Measurements from ENCODE around the gene S100A6. TPM values are rescaled to one million over a fixed set of nuclear protein-coding genes. Genes with fewer than 3 reads are reported as not detected.
"Not testable (repeated sequence)": the region's sequence is repeated elsewhere in the genome, so short reads cannot be mapped to it uniquely, and the experiment has no call there.

Gene S100A6
- polyA plus RNA-seq, 2 of the 4 experiments (the other 2 are of a cell fraction) = 898 to 3,552 TPM

GRCh38 chr1:153583514-153583913 is 47.7 kb upstream of the S100A6 start:
- POLR2A ChIA-PET = not testable (repeated sequence)
- 79% methylated on average over 3 of the region's 3 CpGs for WGBS (ENCODE audit: missing lambda C conversion rate)

GRCh38 chr1:153582836-153583235 is 47.0 kb upstream of the S100A6 start:
- CTCF ChIA-PET = interaction anchor here (2.3 kb wide), 1 partner anchor 11 kb away, joined by 22 read pairs; no protein-coding TSS in a partner anchor
- H3K4me2 ChIP-seq; DNase-seq (ENCODE audit: low read depth in 1 of 2, low spot score in 1 of 2); FAIRE-seq; H3K4me3 ChIP-seq; H3K9me3 ChIP-seq; H3K27ac ChIP-seq; POLR2A ChIA-PET; ATAC-seq: not testable (repeated sequence)
- WGBS (ENCODE audit: missing lambda C conversion rate) = 94% methylated on average over 12 of the region's 34 CpGs
- H3K4me1 ChIP-seq = peaks cover 18% of the 10 kb centered on the region

More at GRCh38 chr1:153583514-153583913, 47.7 kb upstream of the S100A6 start:
- CTCF ChIA-PET = interaction anchor here (2.1 kb wide), 1 partner anchor 9 kb away, joined by 5 read pairs; no protein-coding TSS in a partner anchor
- not testable (repeated sequence) for DNase-seq (ENCODE audit: low read depth in 1 of 2, low spot score in 1 of 2); H3K4me3 ChIP-seq; H3K9me3 ChIP-seq; ATAC-seq; H3K4me2 ChIP-seq; H3K27ac ChIP-seq; FAIRE-seq
- H3K4me1 ChIP-seq = peaks cover 11% of the 10 kb centered on the region; the same call in 2 of the 3 replicates

DNA sequence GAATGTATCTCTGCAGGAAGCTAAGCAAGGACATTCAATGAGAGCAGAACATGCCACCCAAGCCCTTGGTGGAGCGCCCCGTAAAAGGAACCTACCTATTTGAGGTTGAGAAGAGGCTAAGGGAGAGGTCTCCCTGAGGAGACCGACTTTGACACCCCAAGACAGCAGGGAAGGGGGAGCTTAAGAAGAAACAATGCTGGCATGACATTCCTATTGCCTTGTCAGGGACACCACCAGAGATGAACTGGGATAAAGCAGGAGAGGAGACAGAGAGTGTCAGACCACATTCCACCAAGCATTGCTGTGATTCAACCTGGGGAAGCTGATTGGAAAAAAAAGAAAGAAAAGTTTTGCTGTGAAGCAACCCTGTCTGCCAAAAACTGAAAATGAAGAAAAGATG is 43.1 kb upstream of the S100A6 start:
- TF ChIP-seq JUN (IDR thresholded peaks at IDR 0.05) = no peak
- TF ChIP-seq EP300 (IDR thresholded peaks at IDR 0.05) = no peak
- no peak for TF ChIP-seq ZNF302 (CRISPR knock-in tag; IDR thresholded peaks at IDR 0.05)
- ATAC-seq = peak in 1 of 2 experiments; percentile 59; a peak in 3 of 6 replicates
- WGBS (ENCODE audit: missing lambda C conversion rate) = 51% methylated on average over 3 of the region's 3 CpGs
- Histone ChIP-seq H3K27ac (0 out of 6 replicates have a peak overlapping the region, but pooled peaks of 1 of the 2 experiments have one; percentile 36), H3K4me2 (peak overlapping the region; percentile 4; the same call in 1 of the 3 replicates), H3K4me1 (peaks cover 24% of the 10 kb centered on the region), H3K9me3 (no peaks in the 10 kb centered on the region), H3K4me3 (no peak overlapping the region)
- POLR2A ChIA-PET = no interaction called here
- CTCF ChIA-PET = interaction anchor here (1.0 to 4.3 kb wide), 4 partner anchors 10 to 49 kb away, joined by 3 to 29 read pairs (median 16); partner anchors contain the start of genes S100A1 and S100A13
- no peak for FAIRE-seq
- DNase-seq (ENCODE audit: low read depth in 1 of 2, low spot score in 1 of 2) = no peak

- ChIA-PET CTCF (interaction anchor here (1.0 to 4.3 kb wide), 5 partner anchors 10 to 224 kb away, joined by 3 to 29 read pairs (median 7); partner anchors contain the start of genes S100A1 and S100A13), POLR2A (interaction anchor here (1.3 kb wide), 1 partner anchor 55 kb away, joined by 5 read pairs; the partner anchor contains the start of gene CHTOP)
- Histone ChIP-seq H3K4me2 (peak overlapping the region; percentile 48; the same call in 2 of the 3 replicates), H3K4me1 (peaks cover 21% of the 10 kb centered on the region), H3K27ac (peak overlapping the region in 1 of 2 experiments; percentile 69; a peak in 2 of 6 replicates), H3K9me3 (no peaks in the 10 kb centered on the region), H3K4me3 (no peak overlapping the region)
- TF ChIP-seq CEBPB (IDR thresholded peaks at IDR 0.05) (no peak), RARB (CRISPR knock-in tag; IDR thresholded peaks at IDR 0.05) (no peak), HMGXB4 (CRISPR knock-in tag; IDR thresholded peaks at IDR 0.05; ENCODE audit: borderline replicate concordance) (no peak), RFX5 (IDR thresholded peaks at IDR 0.05) (no peak)
- DNase-seq (ENCODE audit: low read depth in 1 of 2, low spot score in 1 of 2) = no peak
- peak; percentile 43 for FAIRE-seq
- ATAC-seq = peak; percentile 34 to 71; a peak in 4 of 6 replicates
These were observed 42.7 kb upstream of the S100A6 start for GRCh38 chr1:153578490-153578889.

GRCh38 chr1:153577624-153578051 is 41.8 kb upstream of the S100A6 start:
- Histone ChIP-seq H3K4me2 (peak overlapping the region; percentile 48), H3K9me3 (no peaks in the 10 kb centered on the region), H3K4me3 (no peak overlapping the region), H3K4me1 (peaks cover 26% of the 10 kb centered on the region), H3K27ac (peak overlapping the region in 1 of 2 experiments; percentile 69; a peak in 3 of 6 replicates)
- ChIA-PET CTCF (interaction anchor here (0.6 to 4.3 kb wide), 16 partner anchors 9 to 409 kb away, joined by 3 to 29 read pairs (median 3); partner anchors contain the start of genes RAB13, S100A1, S100A13 and S100A6), POLR2A (interaction anchor here (0.7 to 1.3 kb wide), 5 partner anchors 8 to 413 kb away, joined by 3 to 6 read pairs (median 4); partner anchors contain the start of gene CHTOP)
- WGBS (ENCODE audit: missing lambda C conversion rate) = 47% methylated on average over 9 of the region's 9 CpGs
- FAIRE-seq (no peak), ATAC-seq (peak; percentile 31 to 66; a peak in 3 of 6 replicates), DNase-seq (ENCODE audit: low read depth in 1 of 2, low spot score in 1 of 2) (no peak)
- no peak for TF ChIP-seq RNF2 (IDR thresholded peaks at IDR 0.05; ENCODE audit: borderline replicate concordance, low read depth)
- TF ChIP-seq, protein P1, sequence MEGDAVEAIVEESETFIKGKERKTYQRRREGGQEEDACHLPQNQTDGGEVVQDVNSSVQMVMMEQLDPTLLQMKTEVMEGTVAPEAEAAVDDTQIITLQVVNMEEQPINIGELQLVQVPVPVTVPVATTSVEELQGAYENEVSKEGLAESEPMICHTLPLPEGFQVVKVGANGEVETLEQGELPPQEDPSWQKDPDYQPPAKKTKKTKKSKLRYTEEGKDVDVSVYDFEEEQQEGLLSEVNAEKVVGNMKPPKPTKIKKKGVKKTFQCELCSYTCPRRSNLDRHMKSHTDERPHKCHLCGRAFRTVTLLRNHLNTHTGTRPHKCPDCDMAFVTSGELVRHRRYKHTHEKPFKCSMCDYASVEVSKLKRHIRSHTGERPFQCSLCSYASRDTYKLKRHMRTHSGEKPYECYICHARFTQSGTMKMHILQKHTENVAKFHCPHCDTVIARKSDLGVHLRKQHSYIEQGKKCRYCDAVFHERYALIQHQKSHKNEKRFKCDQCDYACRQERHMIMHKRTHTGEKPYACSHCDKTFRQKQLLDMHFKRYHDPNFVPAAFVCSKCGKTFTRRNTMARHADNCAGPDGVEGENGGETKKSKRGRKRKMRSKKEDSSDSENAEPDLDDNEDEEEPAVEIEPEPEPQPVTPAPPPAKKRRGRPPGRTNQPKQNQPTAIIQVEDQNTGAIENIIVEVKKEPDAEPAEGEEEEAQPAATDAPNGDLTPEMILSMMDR (IDR thresholded peaks at IDR 0.05) = no peak
- TF ChIP-seq USF2 (IDR thresholded peaks at IDR 0.05) = no peak
- TF ChIP-seq HDAC2 (IDR thresholded peaks at IDR 0.05) = no peak
- TF ChIP-seq EP300 (IDR thresholded peaks at IDR 0.05) = no peak
- no peak for TF ChIP-seq RARB (CRISPR knock-in tag; IDR thresholded peaks at IDR 0.05)
- TF ChIP-seq NPAS2 (CRISPR knock-in tag; IDR thresholded peaks at IDR 0.05; ENCODE audit: borderline replicate concordance) = no peak
- no peak for TF ChIP-seq ZSCAN20 (CRISPR knock-in tag; IDR thresholded peaks at IDR 0.05)
- TF ChIP-seq MYC (IDR thresholded peaks at IDR 0.05; ENCODE audit: borderline replicate concordance, low read length) = no peak
- TF ChIP-seq RCOR1 (IDR thresholded peaks at IDR 0.05; ENCODE audit: low read depth, low read length) = no peak
- TF ChIP-seq, protein P2, sequence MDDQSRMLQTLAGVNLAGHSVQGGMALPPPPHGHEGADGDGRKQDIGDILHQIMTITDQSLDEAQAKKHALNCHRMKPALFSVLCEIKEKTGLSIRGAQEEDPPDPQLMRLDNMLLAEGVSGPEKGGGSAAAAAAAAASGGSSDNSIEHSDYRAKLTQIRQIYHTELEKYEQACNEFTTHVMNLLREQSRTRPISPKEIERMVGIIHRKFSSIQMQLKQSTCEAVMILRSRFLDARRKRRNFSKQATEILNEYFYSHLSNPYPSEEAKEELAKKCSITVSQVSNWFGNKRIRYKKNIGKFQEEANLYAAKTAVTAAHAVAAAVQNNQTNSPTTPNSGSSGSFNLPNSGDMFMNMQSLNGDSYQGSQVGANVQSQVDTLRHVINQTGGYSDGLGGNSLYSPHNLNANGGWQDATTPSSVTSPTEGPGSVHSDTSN (IDR thresholded peaks at IDR 0.05) = no peak
- TF ChIP-seq, protein P3, sequence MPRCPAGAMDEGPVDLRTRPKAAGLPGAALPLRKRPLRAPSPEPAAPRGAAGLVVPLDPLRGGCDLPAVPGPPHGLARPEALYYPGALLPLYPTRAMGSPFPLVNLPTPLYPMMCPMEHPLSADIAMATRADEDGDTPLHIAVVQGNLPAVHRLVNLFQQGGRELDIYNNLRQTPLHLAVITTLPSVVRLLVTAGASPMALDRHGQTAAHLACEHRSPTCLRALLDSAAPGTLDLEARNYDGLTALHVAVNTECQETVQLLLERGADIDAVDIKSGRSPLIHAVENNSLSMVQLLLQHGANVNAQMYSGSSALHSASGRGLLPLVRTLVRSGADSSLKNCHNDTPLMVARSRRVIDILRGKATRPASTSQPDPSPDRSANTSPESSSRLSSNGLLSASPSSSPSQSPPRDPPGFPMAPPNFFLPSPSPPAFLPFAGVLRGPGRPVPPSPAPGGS (IDR thresholded peaks at IDR 0.05) = no peak
- TF ChIP-seq JUN (IDR thresholded peaks at IDR 0.05) = no peak

All from A549 (cell line).